BLaER1 (cell line): ENCODE results near the gene PSD2.

Source experiments
- H3K27ac ChIP-seq: shearing (Covaris generic); formaldehyde crosslinking; 2 replicates; pipeline ENCODE4 v1.8.1; 2022
- H3K27me3 ChIP-seq: shearing (Covaris generic); formaldehyde crosslinking; 2 replicates; pipeline ENCODE4 v1.8.1; 2022
- H3K36me3 ChIP-seq: shearing (Covaris generic); formaldehyde crosslinking; 2 replicates; pipeline ENCODE4 v1.8.1; 2022
- H3K4me1 ChIP-seq: shearing (Covaris generic); formaldehyde crosslinking; 2 replicates; pipeline ENCODE4 v1.8.1; 2022
- H3K4me2 ChIP-seq: shearing (Covaris generic); formaldehyde crosslinking; 2 replicates; pipeline ENCODE4 v1.8.1; 2022
- H3K4me3 ChIP-seq: shearing (Covaris generic); formaldehyde crosslinking; 2 replicates; pipeline ENCODE4 v1.8.1; 2022
- H3K9ac ChIP-seq: shearing (Covaris generic); formaldehyde crosslinking; 2 replicates; pipeline ENCODE4 v1.8.1; 2022
- H3K9me3 ChIP-seq: shearing (Covaris generic); formaldehyde crosslinking; 2 replicates; pipeline ENCODE4 v1.8.1; 2022
- H4K20me1 ChIP-seq: shearing (Covaris generic); formaldehyde crosslinking; 2 replicates; pipeline ENCODE4 v1.8.1; 2022
- Cebpa-rat ChIP-seq: shearing (Covaris generic); IDR thresholded peaks from 2 replicates; pipeline ENCODE4 v1.8.1; 2022

The PSD2 gene

DNA sequence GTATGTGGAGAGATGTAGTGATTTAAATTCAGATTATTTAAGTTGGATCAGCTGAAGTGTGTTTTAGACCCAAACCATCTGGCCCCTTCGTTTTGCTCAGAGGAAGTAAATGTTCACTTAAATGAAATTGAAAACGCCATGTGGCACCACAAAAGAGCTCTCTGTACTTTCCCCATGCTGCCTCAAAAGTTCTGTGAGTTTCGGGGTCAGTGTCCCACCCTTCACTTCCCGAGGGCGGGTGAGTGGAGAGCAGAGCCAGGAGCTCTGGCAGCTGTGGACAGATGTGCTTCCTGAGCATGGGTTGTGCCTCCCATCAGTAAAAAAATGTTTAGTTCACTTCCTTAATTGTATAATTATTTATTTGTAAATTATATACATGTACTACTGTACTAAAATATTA lies 48.4 kb downstream of the PSD2 start:
- Histone ChIP-seq H3K4me1 (peaks cover 19% of the 10 kb centered on the region; the same call in 1 of the 2 replicates), H3K4me2 (no peak overlapping the region), H3K27me3 (peaks cover 23% of the 10 kb centered on the region), H3K9me3 (no peaks in the 10 kb centered on the region), H3K9ac (no peak overlapping the region), H4K20me1 (no peaks in the 10 kb centered on the region), H3K27ac (no peak overlapping the region), H3K4me3 (no peak overlapping the region), H3K36me3 (no peaks in the 10 kb centered on the region)
- TF ChIP-seq Cebpa-rat, result no peak

DNA sequence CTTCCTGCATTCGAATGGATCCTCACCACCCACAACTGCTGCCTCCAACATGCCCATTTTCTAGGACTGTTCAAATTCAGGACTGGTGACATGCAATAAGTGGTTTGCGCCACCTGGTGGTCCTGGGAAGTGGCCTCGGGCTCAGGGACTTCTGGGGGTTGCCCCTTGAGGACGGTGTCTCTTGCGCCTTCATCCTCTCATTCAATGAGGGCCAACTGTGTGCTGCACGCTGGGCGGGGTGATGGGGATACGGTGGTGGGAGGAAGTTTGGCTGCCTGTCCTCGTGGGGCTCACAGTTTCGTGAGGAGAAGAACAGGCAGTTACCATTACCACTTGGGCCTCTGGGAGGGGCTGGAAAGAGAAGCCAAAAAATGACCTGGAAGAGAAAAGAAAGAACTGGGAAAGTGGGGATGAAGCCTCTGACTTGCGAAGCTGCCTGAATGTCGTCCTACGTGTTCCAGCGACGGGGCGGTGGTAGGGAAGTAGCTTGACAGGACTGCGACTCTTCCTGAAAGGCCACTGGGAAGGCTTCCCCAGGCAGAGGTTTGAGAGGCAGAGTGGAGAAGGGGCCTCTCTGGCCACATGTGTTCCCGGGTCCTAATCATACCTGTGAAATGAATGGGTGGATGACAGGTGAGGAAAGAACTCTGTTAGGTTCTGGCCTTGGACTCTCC lies 49.0 kb downstream of the PSD2 start:
- Histone ChIP-seq H3K4me3 (no peak overlapping the region), H3K27me3 (peaks cover 23% of the 10 kb centered on the region), H3K9me3 (no peaks in the 10 kb centered on the region), H4K20me1 (no peaks in the 10 kb centered on the region), H3K4me1 (peaks cover 22% of the 10 kb centered on the region; the same call in 1 of the 2 replicates), H3K9ac (no peak overlapping the region), H3K27ac (no peak overlapping the region), H3K4me2 (no peak overlapping the region), H3K36me3 (no peaks in the 10 kb centered on the region)
- no peak for TF ChIP-seq Cebpa-rat

DNA sequence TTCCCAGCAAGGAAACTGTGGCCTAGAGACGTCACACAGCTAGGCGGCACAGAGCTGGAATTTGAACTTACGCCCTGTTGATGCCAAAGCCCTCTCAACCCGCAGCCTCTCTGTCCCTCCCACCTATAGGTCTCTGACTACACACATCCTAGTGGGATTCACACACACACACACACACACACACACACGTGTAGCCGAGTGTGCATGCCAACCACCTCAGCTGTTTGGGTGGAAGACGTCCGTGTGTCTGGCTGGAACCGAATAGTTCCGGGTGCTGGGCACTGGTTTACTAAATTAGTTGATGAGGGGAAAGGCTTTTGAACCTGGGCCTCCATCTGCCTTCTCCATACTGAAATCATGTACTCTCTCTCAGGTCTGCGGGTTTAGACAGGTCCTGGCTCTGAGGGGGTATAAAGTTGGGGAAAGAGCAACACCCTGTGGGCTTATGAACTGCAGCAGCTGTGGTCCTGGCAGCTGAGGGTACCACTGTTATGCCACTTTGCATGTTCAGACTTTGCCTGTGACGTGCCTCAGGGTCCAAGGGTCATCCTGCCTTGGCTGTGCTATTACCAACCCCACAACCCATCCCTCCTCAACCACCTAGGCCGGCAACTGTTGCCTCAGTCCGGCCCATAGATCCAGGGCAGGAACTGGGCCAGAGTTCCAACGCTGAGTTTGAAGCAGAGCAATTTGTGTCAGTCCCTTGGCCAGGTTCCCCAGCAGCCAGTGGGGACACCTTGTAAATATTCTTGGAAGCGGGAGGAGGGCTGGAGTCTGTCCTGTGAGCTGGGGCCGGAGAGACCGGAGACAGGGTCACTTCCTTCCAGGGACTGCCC lies 50.5 kb downstream of the PSD2 start:
- Histone ChIP-seq H3K9me3 (no peaks in the 10 kb centered on the region), H3K27me3 (peaks cover 23% of the 10 kb centered on the region), H3K36me3 (no peaks in the 10 kb centered on the region), H3K9ac (no peak overlapping the region), H3K4me1 (peaks cover 22% of the 10 kb centered on the region; the same call in 1 of the 2 replicates), H3K27ac (no peak overlapping the region), H3K4me2 (no peak overlapping the region), H3K4me3 (no peak overlapping the region), H4K20me1 (no peaks in the 10 kb centered on the region)
- TF ChIP-seq Cebpa-rat, result no peak

DNA sequence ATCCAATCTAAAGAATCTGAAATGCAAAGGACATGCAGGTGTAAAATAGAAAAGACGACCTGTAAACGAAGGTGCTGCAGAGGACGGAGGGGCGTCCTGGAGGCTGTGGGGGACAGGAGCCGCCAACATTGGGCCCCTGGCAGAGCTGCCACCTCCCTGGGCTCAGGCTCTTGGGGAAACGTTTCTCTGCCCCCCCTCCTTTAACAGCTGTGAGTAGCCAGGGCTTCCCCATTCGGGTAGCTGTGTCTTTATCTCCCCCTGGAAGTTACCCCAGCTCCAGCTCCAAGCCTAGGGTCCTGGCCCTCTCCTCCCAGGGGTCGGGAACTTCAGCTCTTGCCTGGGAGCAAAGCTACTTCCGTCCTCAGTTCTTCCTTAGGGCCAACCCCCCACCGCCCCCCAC lies 51.5 kb downstream of the PSD2 start:
- TF ChIP-seq Cebpa-rat, result no peak
- peak overlapping the region; percentile 91 for H3K4me2 ChIP-seq
- no peaks in the 10 kb centered on the region for H3K9me3 ChIP-seq
- H3K4me1 ChIP-seq, result peaks cover 22% of the 10 kb centered on the region; the same call in 1 of the 2 replicates
- H3K27ac ChIP-seq, result no peak overlapping the region
- no peaks in the 10 kb centered on the region for H3K36me3 ChIP-seq
- peaks cover 23% of the 10 kb centered on the region for H3K27me3 ChIP-seq
- no peak overlapping the region for H3K4me3 ChIP-seq
- H4K20me1 ChIP-seq, result no peaks in the 10 kb centered on the region
- no peak overlapping the region for H3K9ac ChIP-seq

DNA sequence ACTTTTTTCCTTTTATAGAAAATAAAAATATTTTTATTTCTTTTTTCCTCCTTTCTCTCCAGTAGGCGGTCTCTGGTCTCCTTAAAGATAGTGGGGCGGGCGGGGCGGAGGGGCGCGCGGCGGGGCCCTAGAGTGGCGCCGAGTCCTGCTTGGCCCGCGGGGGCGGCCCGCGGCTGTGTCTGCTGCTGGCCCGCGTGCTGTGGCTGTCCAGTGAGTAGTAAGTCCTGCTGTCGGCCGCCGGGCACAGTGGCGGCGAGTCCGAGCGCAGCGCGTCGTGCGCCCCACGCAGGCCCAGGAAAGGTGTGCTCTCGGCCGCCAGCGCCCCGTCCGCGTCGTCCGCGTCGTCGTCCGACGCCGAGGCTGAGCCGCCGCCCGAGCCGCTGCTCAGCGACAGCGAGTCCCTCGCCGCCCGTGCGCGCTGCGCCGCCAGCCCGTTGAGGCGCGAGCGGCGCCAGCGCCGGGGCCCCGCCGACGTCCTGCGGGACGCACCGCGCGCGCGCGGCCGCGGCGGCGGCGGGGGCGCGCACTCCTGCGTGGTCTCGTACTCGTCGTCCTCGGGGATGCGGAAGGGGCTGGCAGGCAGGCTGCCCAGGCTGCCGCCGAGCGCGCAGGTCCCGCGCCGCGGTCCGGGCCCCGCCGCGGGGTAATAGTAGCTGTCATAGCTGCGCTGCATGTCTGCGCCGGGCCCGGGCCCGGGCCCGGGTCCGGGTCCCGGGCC lies 52.3 kb downstream of the PSD2 start:
- Histone ChIP-seq H3K4me2 (peak overlapping the region; percentile 91), H3K9me3 (no peaks in the 10 kb centered on the region), H3K9ac (peak overlapping the region; percentile 88), H3K4me3 (peak overlapping the region; percentile 87), H4K20me1 (no peaks in the 10 kb centered on the region), H3K27me3 (peaks cover 23% of the 10 kb centered on the region), H3K36me3 (no peaks in the 10 kb centered on the region), H3K27ac (peak overlapping the region; percentile 89), H3K4me1 (peaks cover 22% of the 10 kb centered on the region; the same call in 1 of the 2 replicates)
- TF ChIP-seq Cebpa-rat, result no peak

DNA sequence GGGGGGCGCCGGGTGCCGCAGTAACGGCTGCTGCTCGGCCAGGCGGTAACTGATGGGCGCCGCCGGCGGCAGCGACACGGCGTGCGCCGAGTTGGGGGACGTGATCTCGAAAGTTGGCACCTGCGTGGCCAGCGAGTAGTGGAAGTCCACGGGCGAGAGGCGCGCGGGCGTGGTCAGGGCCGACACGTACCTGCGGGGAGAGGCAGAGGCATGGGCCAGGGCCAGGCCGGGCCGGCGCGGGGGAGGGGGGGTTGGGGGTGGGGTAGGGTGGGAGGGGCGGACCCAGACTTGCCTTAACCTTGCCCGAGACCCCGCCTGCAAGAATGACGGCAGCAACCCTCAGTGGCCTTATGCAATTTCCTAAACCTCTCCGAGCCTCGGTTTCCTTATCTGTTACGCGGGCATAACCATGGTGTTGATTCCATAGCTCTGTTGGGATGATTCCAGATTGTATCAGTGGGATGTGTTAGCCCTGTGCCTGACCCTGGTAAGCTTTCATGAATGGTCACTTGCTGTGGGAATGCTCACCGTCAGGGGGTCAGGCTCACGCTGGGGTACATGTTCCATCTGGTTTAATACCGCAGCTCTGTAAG lies 53.0 kb downstream of the PSD2 start:
- peak overlapping the region; percentile 88 for H3K9ac ChIP-seq
- H4K20me1 ChIP-seq, result no peaks in the 10 kb centered on the region
- no peaks in the 10 kb centered on the region for H3K9me3 ChIP-seq
- peak overlapping the region; percentile 89 for H3K27ac ChIP-seq
- no peak for TF ChIP-seq Cebpa-rat
- H3K36me3 ChIP-seq, result no peaks in the 10 kb centered on the region
- H3K4me2 ChIP-seq, result peak overlapping the region; percentile 91
- H3K4me1 ChIP-seq, result peaks cover 22% of the 10 kb centered on the region; the same call in 1 of the 2 replicates
- H3K27me3 ChIP-seq, result peaks cover 23% of the 10 kb centered on the region
- H3K4me3 ChIP-seq, result peak overlapping the region; percentile 87

DNA sequence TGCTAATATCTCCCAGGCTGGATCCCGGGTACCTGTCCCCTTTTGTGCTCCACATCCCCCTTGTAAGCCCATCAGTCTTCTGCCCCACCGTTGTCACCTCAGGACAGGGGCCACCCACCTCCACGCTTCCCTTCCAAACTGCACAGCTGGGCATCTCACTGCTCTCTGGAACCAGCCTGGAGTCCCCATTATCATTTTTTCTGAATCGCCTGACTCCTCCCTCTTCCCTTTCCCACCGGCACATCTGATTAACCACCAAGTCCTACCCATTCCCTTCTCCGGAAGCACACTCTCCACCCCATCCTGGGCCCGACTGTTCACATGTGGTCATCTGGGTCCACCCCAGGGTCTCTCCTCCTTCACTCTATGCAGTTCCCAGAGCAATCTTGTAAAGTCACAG lies 53.9 kb downstream of the PSD2 start:
- no peak for TF ChIP-seq Cebpa-rat
- H3K4me2 ChIP-seq, result peak overlapping the region; percentile 91; the same call in 1 of the 2 replicates

DNA sequence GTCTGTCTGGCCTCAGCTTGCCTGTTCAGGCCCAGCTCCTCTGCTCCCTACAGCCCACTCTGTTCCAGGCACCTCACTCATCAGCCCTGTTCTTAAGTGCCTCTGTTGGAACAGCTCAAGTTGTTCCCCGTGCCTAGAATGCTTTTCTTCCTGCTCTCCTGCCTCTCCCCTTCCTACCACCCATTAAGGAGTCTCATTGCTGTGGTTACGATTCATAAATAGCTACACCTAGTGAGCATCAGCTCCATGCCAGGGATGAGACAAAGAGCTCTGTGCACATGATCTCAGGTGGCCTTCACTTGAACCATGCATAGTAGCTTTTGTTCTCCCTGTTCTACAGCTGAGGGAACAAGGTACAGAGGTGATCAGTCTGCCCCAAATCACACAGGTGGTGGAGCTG lies 54.3 kb downstream of the PSD2 start:
- Histone ChIP-seq H3K27me3 (peaks cover 23% of the 10 kb centered on the region), H3K9me3 (no peaks in the 10 kb centered on the region), H4K20me1 (no peaks in the 10 kb centered on the region)

More for the DNA sequence above, 53.9 kb downstream of the PSD2 start:
- Histone ChIP-seq H3K27me3 (peaks cover 23% of the 10 kb centered on the region), H3K36me3 (no peaks in the 10 kb centered on the region), H3K4me3 (no peak overlapping the region), H3K9ac (no peak overlapping the region), H3K27ac (no peak overlapping the region), H3K4me1 (peaks cover 16% of the 10 kb centered on the region; the same call in 1 of the 2 replicates), H3K9me3 (no peaks in the 10 kb centered on the region), H4K20me1 (no peaks in the 10 kb centered on the region)

DNA sequence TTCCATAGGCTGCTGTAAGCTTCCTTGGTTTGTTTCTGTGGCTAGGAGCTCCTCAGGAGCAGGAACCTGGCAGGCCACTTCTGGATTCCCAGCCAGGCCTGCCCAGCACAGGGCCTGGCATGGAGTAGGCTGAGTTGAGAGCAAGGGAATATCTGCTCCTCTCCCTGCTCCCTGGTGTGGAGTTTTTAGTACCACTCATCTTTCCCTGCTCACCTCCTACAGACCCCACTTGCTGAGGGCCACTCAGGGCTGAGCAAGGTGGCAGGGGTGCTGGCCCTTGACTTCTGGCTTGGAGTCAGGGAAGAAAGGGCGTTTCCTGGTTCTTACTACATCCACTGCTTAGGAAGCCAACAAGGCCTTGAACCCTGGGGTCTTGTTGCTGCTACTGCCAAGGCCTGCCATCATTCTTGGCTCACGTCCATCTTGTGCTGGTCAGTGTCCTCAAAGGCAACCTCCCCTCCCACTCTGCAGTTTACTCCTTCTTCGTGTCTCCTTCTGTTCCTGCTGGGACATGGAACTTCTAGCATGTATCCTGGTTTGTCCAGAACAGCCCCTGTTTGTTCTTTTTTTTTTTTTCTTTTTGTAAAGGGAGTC lies 54.9 kb downstream of the PSD2 start:
- Histone ChIP-seq H3K4me1 (peaks cover 15% of the 10 kb centered on the region; the same call in 1 of the 2 replicates), H3K9me3 (no peaks in the 10 kb centered on the region), H3K27me3 (peaks cover 23% of the 10 kb centered on the region), H3K9ac (no peak overlapping the region), H3K27ac (no peak overlapping the region), H3K4me2 (no peak overlapping the region), H3K36me3 (no peaks in the 10 kb centered on the region), H3K4me3 (no peak overlapping the region), H4K20me1 (no peaks in the 10 kb centered on the region)
- TF ChIP-seq Cebpa-rat, result no peak

More for the DNA sequence above, 54.3 kb downstream of the PSD2 start:
- no peak overlapping the region for H3K4me3 ChIP-seq
- H3K27ac ChIP-seq, result no peak overlapping the region
- no peak for TF ChIP-seq Cebpa-rat
- H3K9ac ChIP-seq, result no peak overlapping the region
- H3K4me2 ChIP-seq, result no peak overlapping the region
- no peaks in the 10 kb centered on the region for H3K36me3 ChIP-seq
- peaks cover 15% of the 10 kb centered on the region; the same call in 1 of the 2 replicates for H3K4me1 ChIP-seq
